ENCODE measurements around the gene STK16. TPM values are rescaled to one million over a fixed set of nuclear protein-coding genes. Genes with fewer than 3 reads are reported as not detected.

STK16 gene
- total and polyA plus RNA-seq, 2 of the 13 experiments (the other 11 are each of a cell fraction or from before 2014, with no cell fraction given), result 28.0 to 50.9 TPM

DNA sequence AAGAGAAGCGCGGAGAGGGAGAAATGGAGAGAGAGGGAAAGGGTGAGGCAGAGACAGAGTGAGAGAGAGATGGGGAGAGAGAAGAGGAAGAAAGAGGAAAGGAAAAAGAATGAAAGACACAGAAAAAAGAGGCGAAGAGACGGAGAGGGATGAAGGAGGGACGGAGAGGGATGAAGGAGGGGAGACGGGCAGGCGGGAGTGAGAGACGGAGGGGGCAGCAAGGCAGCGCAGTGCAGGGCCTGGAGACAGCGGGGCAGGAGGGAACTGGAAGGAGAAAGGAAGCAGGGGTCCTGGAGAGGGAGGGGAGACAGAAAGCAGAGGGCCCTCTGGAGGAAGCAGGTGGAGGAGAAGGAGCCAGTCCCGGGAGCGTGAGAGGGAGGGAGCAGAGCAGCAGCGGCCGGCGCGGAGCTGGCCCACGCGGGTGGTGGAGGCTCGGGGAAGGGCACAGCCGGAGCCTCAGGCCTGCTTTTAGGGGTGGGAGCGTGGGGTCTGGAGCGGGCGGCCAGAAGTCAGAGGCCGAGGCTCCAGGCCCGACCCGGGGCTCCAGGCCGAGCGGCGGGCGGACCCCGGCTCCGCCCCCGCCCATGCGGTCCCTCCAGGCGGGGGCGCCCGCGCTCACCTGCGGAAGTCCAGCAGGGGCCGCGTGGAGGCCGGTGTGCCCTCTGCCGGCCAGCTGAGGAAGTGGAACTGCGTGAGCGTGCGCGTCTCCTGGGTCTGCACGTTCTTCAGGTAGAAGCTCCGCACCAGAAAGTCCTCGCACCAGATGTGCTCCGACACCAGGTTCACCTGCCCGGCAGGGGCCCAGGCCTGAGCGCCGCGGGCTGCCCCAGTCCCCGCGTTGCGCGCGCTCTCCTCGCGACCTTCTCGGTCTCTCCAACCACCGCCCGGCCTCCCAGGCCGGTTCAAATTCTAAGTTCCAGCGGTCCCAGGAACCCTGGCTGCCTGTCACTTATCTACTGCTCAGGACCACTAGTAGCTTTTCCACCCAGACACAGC lies 49.4 kb downstream of the STK16 start (continued):
- TF ChIP-seq, protein P1, sequence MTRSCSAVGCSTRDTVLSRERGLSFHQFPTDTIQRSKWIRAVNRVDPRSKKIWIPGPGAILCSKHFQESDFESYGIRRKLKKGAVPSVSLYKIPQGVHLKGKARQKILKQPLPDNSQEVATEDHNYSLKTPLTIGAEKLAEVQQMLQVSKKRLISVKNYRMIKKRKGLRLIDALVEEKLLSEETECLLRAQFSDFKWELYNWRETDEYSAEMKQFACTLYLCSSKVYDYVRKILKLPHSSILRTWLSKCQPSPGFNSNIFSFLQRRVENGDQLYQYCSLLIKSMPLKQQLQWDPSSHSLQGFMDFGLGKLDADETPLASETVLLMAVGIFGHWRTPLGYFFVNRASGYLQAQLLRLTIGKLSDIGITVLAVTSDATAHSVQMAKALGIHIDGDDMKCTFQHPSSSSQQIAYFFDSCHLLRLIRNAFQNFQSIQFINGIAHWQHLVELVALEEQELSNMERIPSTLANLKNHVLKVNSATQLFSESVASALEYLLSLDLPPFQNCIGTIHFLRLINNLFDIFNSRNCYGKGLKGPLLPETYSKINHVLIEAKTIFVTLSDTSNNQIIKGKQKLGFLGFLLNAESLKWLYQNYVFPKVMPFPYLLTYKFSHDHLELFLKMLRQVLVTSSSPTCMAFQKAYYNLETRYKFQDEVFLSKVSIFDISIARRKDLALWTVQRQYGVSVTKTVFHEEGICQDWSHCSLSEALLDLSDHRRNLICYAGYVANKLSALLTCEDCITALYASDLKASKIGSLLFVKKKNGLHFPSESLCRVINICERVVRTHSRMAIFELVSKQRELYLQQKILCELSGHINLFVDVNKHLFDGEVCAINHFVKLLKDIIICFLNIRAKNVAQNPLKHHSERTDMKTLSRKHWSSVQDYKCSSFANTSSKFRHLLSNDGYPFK (CRISPR knock-in tag; IDR thresholded peaks at IDR 0.05; ENCODE audit: borderline replicate concordance), result no peak; the same call in 1 of the 2 replicates
- TF ChIP-seq, protein P2, sequence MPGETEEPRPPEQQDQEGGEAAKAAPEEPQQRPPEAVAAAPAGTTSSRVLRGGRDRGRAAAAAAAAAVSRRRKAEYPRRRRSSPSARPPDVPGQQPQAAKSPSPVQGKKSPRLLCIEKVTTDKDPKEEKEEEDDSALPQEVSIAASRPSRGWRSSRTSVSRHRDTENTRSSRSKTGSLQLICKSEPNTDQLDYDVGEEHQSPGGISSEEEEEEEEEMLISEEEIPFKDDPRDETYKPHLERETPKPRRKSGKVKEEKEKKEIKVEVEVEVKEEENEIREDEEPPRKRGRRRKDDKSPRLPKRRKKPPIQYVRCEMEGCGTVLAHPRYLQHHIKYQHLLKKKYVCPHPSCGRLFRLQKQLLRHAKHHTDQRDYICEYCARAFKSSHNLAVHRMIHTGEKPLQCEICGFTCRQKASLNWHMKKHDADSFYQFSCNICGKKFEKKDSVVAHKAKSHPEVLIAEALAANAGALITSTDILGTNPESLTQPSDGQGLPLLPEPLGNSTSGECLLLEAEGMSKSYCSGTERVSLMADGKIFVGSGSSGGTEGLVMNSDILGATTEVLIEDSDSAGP (CRISPR knock-in tag; IDR thresholded peaks at IDR 0.05; ENCODE audit: borderline replicate concordance), result peak; percentile 95
- TF ChIP-seq GABPB1 (CRISPR knock-in tag; IDR thresholded peaks at IDR 0.05) (peak; percentile 90), ZBTB20 (CRISPR knock-in tag; IDR thresholded peaks at IDR 0.05; ENCODE audit: borderline replicate concordance, low read depth) (peak; percentile 77; the same call in 1 of the 2 replicates), ZNF337 (CRISPR knock-in tag; IDR thresholded peaks at IDR 0.05; ENCODE audit: borderline replicate concordance, low read depth) (no peak), ZNF572 (CRISPR knock-in tag; IDR thresholded peaks at IDR 0.05) (0 out of 2 replicates have a peak, but pooled peaks have one; percentile 86), FOXO1 (CRISPR knock-in tag; IDR thresholded peaks at IDR 0.05) (peak; percentile 76), KAT7 (CRISPR knock-in tag; IDR thresholded peaks at IDR 0.05; ENCODE audit: borderline replicate concordance) (peak; percentile 71)
- TF ChIP-seq, protein P3, sequence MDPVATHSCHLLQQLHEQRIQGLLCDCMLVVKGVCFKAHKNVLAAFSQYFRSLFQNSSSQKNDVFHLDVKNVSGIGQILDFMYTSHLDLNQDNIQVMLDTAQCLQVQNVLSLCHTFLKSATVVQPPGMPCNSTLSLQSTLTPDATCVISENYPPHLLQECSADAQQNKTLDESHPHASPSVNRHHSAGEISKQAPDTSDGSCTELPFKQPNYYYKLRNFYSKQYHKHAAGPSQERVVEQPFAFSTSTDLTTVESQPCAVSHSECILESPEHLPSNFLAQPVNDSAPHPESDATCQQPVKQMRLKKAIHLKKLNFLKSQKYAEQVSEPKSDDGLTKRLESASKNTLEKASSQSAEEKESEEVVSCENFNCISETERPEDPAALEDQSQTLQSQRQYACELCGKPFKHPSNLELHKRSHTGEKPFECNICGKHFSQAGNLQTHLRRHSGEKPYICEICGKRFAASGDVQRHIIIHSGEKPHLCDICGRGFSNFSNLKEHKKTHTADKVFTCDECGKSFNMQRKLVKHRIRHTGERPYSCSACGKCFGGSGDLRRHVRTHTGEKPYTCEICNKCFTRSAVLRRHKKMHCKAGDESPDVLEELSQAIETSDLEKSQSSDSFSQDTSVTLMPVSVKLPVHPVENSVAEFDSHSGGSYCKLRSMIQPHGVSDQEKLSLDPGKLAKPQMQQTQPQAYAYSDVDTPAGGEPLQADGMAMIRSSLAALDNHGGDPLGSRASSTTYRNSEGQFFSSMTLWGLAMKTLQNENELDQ (CRISPR knock-in tag; IDR thresholded peaks at IDR 0.05; ENCODE audit: borderline replicate concordance), result no peak
- TF ChIP-seq, protein P4, sequence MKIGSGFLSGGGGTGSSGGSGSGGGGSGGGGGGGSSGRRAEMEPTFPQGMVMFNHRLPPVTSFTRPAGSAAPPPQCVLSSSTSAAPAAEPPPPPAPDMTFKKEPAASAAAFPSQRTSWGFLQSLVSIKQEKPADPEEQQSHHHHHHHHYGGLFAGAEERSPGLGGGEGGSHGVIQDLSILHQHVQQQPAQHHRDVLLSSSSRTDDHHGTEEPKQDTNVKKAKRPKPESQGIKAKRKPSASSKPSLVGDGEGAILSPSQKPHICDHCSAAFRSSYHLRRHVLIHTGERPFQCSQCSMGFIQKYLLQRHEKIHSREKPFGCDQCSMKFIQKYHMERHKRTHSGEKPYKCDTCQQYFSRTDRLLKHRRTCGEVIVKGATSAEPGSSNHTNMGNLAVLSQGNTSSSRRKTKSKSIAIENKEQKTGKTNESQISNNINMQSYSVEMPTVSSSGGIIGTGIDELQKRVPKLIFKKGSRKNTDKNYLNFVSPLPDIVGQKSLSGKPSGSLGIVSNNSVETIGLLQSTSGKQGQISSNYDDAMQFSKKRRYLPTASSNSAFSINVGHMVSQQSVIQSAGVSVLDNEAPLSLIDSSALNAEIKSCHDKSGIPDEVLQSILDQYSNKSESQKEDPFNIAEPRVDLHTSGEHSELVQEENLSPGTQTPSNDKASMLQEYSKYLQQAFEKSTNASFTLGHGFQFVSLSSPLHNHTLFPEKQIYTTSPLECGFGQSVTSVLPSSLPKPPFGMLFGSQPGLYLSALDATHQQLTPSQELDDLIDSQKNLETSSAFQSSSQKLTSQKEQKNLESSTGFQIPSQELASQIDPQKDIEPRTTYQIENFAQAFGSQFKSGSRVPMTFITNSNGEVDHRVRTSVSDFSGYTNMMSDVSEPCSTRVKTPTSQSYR (CRISPR knock-in tag; IDR thresholded peaks at IDR 0.05; ENCODE audit: borderline replicate concordance), result no peak
- TF ChIP-seq, protein P5, sequence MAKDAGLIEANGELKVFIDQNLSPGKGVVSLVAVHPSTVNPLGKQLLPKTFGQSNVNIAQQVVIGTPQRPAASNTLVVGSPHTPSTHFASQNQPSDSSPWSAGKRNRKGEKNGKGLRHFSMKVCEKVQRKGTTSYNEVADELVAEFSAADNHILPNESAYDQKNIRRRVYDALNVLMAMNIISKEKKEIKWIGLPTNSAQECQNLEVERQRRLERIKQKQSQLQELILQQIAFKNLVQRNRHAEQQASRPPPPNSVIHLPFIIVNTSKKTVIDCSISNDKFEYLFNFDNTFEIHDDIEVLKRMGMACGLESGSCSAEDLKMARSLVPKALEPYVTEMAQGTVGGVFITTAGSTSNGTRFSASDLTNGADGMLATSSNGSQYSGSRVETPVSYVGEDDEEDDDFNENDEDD (CRISPR knock-in tag; IDR thresholded peaks at IDR 0.05; ENCODE audit: borderline replicate concordance), result peak; percentile 86
